ENCODE results near the gene KASH5. TPM values are rescaled to one million over a fixed set of nuclear protein-coding genes. Genes with fewer than 3 reads are reported as not detected.
A peak's percentile ranks its signal among the peaks of the same experiment; 100 is the strongest.
"Not testable (repeated sequence)": the region's sequence is repeated elsewhere in the genome, so short reads cannot be mapped to it uniquely, and the experiment has no call there.

The KASH5 gene
- total RNA-seq, 1 experiment from 2014 or later, result not detected

DNA sequence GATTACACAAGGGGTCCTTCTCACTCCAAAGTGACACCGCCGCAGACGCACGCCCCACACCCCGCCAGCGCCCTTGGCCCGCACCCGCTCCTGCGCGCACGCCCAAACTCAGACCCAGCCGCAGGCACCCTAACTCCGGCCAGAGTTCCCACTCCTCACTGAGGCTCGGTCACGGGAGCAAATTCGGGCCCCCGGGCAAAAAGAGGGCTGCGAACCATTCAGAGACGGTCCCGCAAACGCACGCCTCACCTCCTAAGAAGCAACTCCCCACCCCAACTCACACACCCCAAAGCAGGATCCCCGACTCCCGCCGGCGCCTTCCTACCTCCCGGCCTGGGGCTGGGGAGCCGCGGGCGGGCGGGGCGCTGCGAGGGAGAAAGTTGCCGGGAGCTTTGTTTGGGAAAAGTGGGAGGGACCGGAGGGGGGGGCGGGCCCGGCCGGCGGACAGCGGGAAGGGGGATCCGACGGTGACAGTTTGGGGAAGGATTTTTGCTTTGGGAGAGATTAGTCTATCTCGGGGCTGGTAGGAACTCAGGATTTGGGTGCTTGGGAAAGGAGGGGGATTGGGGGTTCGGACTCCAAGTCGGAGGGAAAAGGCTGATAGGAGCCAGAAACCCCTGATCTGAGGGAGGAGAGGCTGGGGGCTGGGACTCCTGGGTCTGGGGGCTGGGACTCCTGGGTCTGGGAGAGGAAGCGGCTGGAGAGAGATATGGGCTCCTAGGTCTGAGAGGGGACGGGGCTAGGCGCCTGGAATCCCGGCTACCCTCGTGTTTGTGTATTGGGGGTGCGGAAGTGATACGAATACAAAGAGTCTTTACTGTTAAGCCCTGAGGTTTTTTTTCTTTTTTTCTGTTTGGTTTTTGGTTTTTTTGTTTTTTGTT, 25.8 kb upstream of the KASH5 start, which contains the start of gene TEAD2:
TEAD2 (minus strand) TSS at position 369 of the 881 bp plus-strand sequence. CDS start 2,341 bp downstream, outside the sequence.
- DNase-seq (ENCODE audit: low read depth), result no peak

DNA sequence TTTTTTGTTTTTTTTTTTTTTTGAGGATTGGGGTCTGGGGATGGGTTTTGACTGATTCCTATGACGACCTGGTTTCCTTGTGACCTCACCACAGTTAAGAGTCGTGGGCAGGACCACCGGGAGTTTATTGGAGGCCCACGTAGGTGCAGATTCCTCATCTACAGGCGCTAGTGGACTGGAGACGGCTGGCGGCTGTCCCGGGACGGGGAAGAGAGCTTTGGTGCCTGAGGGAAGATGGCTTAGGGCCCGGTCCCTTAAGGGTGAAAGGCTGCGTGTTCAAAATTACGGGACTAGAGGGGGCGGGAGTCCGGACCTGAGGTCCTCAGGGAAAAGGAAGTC, 25.2 kb upstream of the KASH5 start:
- peak; percentile 7 for DNase-seq (ENCODE audit: low read depth)

DNA sequence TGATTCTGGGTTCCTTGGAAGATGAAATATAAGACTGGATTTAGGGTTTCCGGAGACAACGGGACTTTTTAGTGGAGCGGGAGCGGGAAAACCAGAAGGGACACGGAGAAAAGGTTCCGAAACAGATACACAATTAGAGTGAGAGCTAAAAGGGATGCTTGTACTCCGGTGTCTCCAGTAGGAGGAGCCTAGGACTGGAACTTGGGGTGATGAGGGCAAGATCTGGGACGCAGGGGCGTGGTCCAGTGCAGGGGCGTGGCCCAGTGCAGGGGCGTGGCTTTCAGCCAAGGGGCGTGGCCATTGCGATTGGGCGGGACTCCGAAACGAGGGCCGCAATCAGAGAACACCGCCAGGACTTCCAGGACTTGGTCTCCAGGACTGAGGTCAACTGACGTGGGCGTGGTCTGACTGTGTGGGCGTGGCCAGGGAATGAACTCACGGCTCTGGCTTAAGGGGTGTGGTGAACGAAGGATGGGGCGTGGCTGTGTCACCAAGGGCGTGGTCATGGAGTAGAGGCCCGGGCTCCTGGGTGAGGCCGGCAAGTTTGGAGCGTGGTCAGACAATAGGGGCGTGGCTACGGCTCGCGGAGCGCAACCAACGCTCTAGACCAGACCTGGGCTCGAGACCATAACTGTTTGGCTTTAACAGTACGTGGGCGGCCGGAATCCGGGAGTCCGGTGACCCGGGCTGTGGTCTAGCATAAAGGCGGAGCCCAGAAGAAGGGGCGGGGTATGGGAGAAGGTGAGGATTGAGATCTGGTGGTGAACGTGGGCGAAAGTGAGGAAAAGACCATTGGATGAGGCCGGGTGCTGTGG, 24.6 kb upstream of the KASH5 start, which contains the start of gene DKKL1:
DKKL1 (plus strand) TSS at position 610 of the 815 bp plus-strand sequence; CDS start at position 732, 122 bp downstream.
- peak; percentile 92 for DNase-seq (ENCODE audit: low read depth)

DNA sequence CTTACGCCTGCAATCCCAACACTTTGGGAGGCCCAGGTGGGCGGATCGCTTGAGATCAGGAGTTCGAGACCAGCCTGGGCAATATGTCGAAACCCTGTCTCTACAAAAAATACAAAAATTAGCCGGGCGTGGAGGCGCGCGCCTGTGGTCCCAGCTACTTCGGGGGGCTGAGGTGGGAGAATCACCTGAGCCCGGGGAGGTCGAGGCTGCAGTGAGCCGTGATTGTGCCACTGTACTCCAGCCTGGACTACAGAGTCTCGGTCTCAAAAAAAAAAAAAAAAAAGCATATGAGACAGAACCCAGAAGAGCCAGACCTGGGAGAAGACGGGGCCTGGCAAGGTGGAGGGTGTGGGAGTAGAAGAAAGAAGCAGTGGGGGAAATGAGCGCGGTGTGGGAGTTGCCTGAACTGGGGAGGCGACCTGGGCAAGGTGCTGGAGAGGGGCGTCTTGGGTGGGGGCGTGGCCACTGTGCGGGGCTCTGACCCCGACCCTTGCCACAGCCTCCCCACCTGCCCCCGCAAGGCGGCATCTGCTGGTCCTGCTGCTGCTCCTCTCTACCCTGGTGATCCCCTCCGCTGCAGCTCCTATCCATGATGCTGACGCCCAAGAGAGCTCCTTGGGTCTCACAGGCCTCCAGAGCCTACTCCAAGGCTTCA, 23.8 kb upstream of the KASH5 start:
- DNase-seq (ENCODE audit: low read depth), result no peak

DNA sequence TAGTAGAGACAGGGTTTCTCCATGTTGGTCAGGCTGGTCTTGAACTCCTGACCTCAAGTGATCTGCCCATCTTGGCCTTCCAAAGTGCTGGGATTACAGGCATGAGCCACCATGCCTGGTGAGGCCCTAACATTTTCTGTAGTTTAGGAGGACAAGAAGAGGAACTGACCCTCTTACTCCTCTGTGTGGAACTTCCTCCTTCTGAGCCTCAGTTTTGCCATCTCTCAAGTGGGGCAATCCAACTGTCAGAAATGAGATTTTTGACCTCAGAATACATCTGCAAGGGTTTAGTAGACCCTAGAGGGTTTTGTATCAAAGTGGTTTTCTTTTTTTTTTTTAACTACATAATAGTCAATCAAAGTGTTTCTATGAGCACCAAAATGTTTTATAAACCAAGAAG, 21.9 kb upstream of the KASH5 start:
- no peak for DNase-seq (ENCODE audit: low read depth)

DNA sequence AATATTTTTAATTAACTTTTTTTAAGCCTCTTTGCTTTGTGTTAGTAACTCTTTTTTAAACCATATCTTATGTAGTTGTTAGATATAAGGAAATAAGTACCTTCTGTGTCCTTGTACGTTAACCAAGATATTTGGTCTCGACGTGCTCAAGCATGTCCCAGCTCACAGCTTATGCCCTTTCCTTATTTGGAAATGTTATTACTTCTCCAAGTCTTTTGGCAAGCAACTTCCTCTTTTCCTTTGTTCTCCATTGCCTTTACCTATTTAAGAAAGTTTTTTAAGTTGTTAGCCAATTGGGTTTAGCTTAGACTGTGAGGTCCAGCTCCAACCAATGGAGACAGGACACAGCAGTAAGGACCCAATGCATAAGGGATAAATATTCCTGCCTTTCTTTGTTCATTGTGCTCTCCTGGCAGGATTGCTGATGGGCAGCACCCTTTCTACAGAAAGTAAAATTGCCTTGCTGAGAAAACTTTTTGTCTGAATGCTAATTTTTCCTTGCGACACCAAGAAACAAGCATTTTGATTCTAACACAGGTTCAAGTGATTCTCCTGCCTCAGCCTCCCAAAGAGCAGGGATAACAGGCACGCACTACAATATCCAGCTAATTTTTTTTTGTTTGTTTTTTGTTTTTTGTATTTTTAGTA, 19.2 kb upstream of the KASH5 start:
- DNase-seq (ENCODE audit: low read depth), result no peak

DNA sequence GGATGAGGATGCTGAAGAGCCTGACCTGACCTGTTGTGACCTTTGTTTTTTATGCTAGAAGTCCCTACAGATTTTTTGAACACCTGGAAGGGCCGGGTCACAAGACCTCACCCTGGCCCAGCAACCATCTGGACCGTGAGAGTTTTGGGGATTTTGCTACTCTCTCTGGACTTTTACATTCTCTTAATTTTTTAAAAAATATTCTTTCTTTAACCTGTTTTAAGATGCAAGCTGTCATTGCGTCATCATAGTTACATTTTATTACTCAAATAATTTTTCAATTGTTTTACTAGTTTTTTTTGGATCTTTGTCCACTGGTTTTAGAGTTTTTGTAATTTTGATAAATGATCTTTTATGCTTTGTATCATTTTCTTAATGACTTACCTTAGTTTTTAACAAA, 16.9 kb upstream of the KASH5 start:
- no peak for DNase-seq (ENCODE audit: low read depth)

DNA sequence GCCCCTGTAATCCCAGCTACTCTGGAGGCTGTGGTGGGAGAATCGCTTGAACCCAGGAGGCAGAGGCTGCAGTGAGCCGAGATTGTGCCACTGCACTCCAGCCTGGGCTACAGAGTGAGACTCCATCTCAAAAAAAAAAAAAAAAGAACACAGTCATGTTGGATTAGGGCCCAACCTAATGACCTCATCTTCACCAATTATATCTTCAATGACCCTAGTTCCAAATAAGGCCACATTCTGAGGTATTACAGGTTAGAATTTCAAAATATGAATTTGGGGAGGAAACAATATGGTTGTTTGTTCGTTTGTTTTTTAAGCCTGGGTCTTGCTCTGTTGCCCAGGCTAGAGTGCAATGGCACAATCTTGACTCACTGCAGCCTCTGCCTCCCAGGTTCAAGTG, 14.9 kb upstream of the KASH5 start:
- DNase-seq (ENCODE audit: low read depth), result not testable (repeated sequence)

DNA sequence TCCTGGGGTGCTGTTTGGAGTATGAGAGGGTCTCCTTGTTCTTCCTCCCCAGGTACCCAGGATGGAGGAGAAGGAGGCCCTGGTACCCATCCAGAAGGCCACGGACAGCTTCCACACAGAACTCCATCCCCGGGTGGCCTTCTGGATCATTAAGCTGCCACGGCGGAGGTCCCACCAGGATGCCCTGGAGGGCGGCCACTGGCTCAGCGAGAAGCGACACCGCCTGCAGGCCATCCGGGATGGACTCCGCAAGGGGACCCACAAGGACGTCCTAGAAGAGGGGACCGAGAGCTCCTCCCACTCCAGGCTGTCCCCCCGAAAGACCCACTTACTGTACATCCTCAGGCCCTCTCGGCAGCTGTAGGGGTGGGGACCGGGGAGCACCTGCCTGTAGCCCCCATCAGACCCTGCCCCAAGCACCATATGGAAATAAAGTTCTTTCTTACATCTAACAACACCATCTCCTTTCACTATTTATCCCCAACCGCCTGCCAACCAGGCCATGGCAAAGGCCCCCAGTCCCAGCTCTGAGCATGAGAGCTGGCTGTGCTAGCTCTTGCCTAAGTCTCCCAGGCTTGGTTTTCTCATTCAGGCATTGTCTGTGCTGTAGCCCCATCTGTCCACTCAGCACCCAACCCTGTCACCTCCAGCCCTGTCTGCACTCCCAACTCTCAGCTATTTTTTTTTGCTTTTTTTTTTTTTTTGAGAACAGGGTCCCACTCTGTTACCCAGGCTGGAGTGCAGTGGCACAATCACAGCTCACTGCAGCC, 13.2 kb upstream of the KASH5 start:
- no peak for DNase-seq (ENCODE audit: low read depth)

DNA sequence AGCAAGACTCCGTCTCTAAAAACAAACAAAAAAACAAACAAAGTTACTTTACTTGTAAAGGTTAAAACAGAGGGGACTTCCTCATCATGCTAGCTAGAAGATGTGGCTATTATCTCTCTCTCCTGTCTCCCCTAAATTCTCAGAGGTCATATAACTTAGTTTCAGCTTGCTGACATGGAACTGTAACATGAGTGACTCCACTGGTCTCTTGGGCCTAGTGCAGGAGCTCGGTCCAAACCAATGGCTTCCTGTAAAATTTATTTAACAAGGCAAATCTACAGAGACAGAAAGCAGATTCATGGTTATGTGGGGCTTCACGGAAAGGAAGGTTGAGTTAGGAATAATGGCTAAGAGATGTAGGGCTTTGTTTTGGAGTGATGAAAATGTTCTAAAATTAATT, 9.5 kb upstream of the KASH5 start:
- DNase-seq (ENCODE audit: low read depth), result no peak

DNA sequence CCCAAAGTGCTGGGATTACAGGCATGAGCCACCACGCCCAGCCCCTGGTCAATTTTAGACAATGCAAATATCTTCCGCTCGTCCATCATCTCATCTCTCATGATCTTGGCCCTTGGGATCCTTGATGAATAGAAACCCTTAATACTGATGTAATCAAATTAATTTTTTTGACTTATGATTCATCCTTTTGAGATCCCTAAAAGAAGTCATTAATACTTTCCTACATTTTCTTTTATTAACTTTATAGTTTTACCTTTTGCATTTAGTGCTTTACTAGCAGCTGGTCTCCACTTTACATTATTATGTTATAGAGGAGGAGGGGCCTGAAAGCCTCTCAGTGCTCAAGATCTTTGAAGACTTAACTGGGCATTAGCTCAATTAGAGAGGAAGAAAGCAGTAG, 7.7 kb upstream of the KASH5 start:
- no peak for DNase-seq (ENCODE audit: low read depth)

DNA sequence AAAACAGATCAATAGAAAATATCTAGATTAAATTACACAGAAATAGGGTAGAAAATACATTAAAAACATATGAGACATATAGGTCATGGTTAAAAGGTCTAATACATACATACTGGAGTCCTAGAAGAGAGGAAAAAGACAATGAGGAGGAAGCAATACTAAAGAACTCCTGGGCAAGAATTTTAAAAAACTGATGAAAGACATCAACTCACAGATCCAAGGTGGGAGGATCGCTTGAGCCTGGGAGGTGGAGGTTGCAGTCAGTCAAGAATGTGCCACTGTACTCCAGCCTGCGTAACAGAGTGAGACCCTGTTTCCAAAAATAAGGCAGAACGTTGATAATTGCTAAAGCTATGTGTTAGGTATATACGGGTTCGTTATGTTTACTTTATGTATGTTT, 5.4 kb upstream of the KASH5 start:
- no peak for DNase-seq (ENCODE audit: low read depth)

DNA sequence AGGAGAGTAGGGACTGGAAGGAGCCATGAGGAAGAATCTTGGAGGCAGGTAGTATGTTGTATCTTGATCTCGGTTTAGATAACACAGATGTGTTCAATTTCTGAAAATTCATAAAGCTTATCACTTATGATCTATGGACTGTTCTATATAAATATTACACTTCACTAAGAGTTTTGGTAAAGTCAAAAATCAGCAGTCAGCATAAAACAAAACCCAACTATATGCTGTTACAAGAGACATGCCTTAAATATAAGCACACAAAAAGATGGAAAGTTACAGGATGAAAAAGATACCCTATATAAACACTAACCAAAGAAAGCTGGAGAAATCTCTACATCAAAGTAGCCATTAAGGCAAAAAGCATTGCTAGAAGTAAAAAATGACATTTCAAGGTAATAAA, 4.5 kb upstream of the KASH5 start:
- no peak for DNase-seq (ENCODE audit: low read depth)

DNA sequence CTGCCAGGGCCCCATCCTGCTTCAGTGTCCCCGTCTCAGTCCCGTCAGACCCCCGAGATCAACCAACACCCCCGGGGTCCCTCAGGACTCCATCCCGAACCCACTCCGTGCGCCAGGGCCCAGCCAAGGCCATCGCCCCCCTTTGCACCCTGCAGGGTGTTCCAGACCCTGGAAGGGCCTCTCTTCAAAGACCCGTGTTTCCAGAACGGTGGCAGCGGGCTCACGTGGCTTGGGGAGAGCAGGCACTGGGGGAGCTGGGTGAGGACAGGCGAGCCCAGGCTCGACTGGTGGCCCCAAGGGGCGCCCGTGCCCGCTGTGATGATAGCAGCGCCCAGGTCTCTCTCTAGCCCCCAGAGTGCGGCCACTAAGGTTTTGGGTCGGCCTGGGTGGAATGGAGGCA, 1.4 kb downstream of the KASH5 start:
- DNase-seq (ENCODE audit: low read depth), result no peak

DNA sequence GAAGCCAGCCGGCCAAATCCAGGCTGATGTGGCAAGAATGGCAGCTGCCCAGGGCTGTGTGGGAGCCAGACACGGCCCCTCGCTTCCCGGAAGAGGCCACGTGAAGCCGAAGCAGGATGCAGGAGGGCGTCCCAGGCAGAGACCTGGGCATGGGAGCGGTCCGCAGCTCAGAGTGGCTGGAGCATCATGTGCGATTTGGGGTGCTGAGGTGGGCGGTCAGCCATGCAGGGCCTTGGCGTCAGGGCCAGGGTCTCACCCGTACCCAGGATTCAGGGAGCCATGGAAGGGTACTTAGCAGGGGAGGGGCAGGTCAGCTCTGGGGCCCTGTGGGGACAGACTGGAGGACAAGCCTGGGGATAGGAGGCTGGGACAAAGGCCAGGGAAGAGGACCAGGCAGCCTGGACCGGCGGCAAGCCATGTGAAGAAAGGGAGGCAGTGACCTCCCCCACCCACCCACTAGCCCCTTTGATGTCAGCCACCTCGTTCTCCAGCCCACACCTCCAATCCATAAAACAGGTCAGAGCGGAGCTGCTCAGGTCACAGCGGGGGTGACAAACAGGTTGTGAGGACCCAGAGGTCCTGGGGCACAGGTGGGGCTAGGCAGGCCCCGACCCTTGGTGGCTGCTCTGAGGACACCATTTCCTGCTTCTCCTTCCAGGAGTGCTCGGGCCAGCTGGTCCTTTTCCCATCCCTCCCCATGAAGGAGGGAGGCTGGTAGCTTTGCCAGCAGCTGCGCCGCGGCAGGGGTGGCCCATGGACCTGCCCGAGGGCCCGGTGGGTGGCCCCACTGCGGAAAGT, 2.3 kb downstream of the KASH5 start:
- DNase-seq (ENCODE audit: low read depth), result no peak

DNA sequence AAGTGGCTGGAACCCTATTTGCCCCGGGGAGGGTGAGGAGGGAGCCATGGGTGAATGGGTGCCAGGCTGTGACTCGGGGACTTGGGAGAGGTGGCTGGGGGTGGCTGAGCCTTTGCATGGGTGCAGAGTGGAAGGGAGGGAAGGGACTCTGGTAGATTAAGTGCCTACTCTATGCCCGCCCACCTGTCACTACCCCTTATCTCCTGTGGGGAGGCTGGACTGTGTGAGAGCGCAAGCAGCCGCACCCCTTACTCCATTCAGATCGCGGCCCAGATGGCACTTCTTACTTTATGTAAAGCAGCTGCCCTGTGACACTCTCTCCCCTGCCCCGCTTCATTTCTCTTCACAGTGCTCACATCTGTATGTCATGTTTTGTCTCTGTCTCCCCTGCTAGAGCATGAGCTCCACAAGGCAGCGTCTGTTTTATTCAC, 2.9 kb downstream of the KASH5 start:
- DNase-seq (ENCODE audit: low read depth), result no peak

DNA sequence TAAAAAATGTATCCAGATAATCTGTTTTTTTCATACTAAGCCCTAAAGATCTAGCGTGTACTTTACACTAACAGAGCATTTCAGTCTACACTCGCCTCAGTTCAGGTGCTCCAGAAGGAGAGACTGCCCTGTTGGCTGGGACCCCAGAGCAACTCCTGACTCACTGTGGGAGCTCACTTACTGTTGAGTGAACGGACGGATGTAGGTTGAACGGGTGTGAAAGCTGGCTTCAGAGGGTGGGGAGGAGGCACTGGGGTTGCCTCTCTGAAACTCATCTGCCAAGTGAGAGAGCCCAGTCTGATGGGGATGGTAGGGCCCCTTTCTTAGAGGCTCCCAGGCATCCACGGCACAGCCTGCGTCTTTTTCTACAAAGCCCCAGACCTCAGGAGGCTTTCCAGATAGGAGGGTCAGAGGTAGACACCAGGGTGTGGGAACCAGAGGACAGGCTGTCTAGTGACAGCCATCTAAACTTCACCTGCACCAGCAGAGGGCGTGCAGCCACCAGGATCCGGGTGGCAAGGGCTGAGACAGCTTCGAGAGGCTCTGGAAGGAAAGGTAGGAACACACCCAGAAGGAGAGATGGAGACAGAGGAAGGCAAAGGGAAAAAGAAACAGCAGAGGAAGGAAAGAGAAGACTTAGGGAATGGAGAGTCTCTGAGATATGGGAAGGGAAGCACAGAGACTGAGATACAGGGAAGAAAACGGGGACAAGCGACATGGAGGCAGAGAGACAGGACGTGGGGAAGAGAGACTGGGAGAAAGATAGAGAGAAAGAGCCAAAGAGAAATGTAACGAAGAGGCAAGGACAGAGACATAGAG, 3.7 kb downstream of the KASH5 start:
- DNase-seq (ENCODE audit: low read depth), result peak; percentile 62

DNA sequence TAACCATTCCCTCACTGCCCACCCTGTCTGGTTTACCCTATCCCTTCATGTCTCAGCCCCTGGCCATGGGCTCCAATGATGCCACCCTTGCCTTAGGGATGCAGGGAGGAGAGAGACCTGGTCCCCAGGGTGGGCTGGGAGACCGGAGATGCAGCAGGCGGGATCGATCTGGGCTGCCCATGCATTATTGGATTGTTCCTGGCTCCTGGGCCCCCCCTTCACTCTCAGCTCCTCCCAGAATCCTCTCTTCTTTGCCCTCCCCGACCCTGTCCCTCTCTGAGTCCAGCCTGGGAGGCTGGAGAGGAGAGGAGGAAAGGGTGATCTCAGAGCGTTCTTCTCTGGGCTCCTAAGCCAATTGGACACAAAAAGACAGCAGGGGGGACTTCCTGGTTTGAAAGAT, 5.8 kb downstream of the KASH5 start:
- no peak for DNase-seq (ENCODE audit: low read depth)
